HG03571 (cell line): ENCODE results near the gene KRT9.
"Not testable (repeated sequence)": the region's sequence is repeated elsewhere in the genome, so short reads cannot be mapped to it uniquely, and the experiment has no call there.

ENCODE experiments used
- ATAC-seq: cut with Tn5 transposase; IDR thresholded peaks from one replicate; pipeline ENCODE4 v1.9.1; 2021; ENCODE audit not compliant: unreplicated experiment

Gene KRT9

GRCh38 chr17:41571561-41572434, at the start of gene KRT9:
Gene KRT9 (minus strand): TSS chr17:41572059. CDS start chr17:41571992, 67 bp downstream.
- no peak for ATAC-seq

GRCh38 chr17:41621435-41621817, 49.6 kb upstream of the KRT9 start:
- not testable (repeated sequence) for ATAC-seq

- ATAC-seq: no peak
Observed at GRCh38 chr17:41620583-41621434, 49.0 kb upstream of the KRT9 start.

- ATAC-seq: not testable (repeated sequence)
Observed at GRCh38 chr17:41619927-41620582, 48.2 kb upstream of the KRT9 start.

GRCh38 chr17:41619036-41619926, 47.4 kb upstream of the KRT9 start:
- ATAC-seq: no peak

- ATAC-seq: no peak
Observed at GRCh38 chr17:41618341-41619035, 46.6 kb upstream of the KRT9 start.

- ATAC-seq: no peak
Observed at GRCh38 chr17:41617698-41618097, 45.8 kb upstream of the KRT9 start.

GRCh38 chr17:41617136-41617535, 45.3 kb upstream of the KRT9 start:
- ATAC-seq: no peak

GRCh38 chr17:41616486-41616885, 44.6 kb upstream of the KRT9 start:
- ATAC-seq: not testable (repeated sequence)

GRCh38 chr17:41615454-41615853, 43.6 kb upstream of the KRT9 start:
- ATAC-seq: no peak

GRCh38 chr17:41614767-41615166, 42.9 kb upstream of the KRT9 start:
- not testable (repeated sequence) for ATAC-seq

GRCh38 chr17:41614098-41614497, 42.2 kb upstream of the KRT9 start:
- ATAC-seq: no peak

- no peak for ATAC-seq
Observed at GRCh38 chr17:41613277-41614082, 41.6 kb upstream of the KRT9 start.

- not testable (repeated sequence) for ATAC-seq
Observed at GRCh38 chr17:41612376-41613160, 40.7 kb upstream of the KRT9 start, which contains the start of gene KRT16. Gene KRT16 (minus strand): TSS chr17:41612767. CDS start chr17:41612688, 79 bp downstream.

GRCh38 chr17:41610965-41611640, 39.2 kb upstream of the KRT9 start:
- no peak for ATAC-seq

GRCh38 chr17:41610061-41610517, 38.2 kb upstream of the KRT9 start:
- ATAC-seq: not testable (repeated sequence)

GRCh38 chr17:41606930-41607329, 35.1 kb upstream of the KRT9 start:
- not testable (repeated sequence) for ATAC-seq
